Type B pancreatic cell (in vitro differentiated cells): ENCODE results near the gene PIGQ. TPM values are rescaled to one million over a fixed set of nuclear protein-coding genes. Genes with fewer than 3 reads are reported as not detected.

Experiments
- DNase-seq: peaks from one replicate; pipeline ENCODE4 v3.0.0; 2021; ENCODE audit warnings: mixed read lengths; ENCODE audit not compliant: unreplicated experiment; ENCODE audit errors: extremely low spot score
- H3K27ac Mint-ChIP-seq: 2 replicates; pipeline ENCODE4 v1.8.0; 2021; ENCODE audit warnings: mild to moderate bottlenecking, mixed read lengths
- H3K27me3 Mint-ChIP-seq: 2 replicates; pipeline ENCODE4 v1.8.0; 2021; ENCODE audit warnings: mixed read lengths
- H3K36me3 Mint-ChIP-seq: 2 replicates; pipeline ENCODE4 v1.8.0; 2021; ENCODE audit warnings: mixed read lengths
- H3K4me1 Mint-ChIP-seq: one replicate; pipeline ENCODE4 v1.8.0; 2021; ENCODE audit warnings: mixed read lengths; ENCODE audit not compliant: unreplicated experiment
- H3K4me3 Mint-ChIP-seq: 2 replicates; pipeline ENCODE4 v1.8.0; 2021; ENCODE audit warnings: mild to moderate bottlenecking, mixed read lengths
- H3K9me3 Mint-ChIP-seq: 2 replicates; pipeline ENCODE4 v1.8.0; 2021; ENCODE audit warnings: mixed read lengths
- CTCF ChIP-seq: fragments of 200-600 bp; sonication (generic); conservative IDR thresholded peaks from 2 replicates; pipeline ENCODE4 v1.5.0; 2021; ENCODE audit warnings: antibody characterized with exemption, mild to moderate bottlenecking
- total RNA-seq: library from RNA; stranded (reverse); gene quantifications from 2 replicates; pipeline ENCODE4 v1.2.1, GENCODE V29; 2021; ENCODE audit warnings: low replicate concordance

PIGQ gene
- total RNA-seq, 1 donor from 2014 or later: 83.5 TPM

- H3K4me3 Mint-ChIP-seq: no peak overlapping the region
- no peaks in the 10 kb centered on the region for H3K36me3 Mint-ChIP-seq
- no peaks in the 10 kb centered on the region for H3K9me3 Mint-ChIP-seq
- no peak for TF ChIP-seq CTCF
- no peaks in the 10 kb centered on the region for H3K4me1 Mint-ChIP-seq
- H3K27ac Mint-ChIP-seq: no peak overlapping the region
- no peak for DNase-seq
- H3K27me3 Mint-ChIP-seq: no peaks in the 10 kb centered on the region
Observed at GRCh38 chr16:548586-548985, 21.2 kb upstream of the PIGQ start.

- no peaks in the 10 kb centered on the region for H3K9me3 Mint-ChIP-seq
- no peak overlapping the region for H3K27ac Mint-ChIP-seq
- no peaks in the 10 kb centered on the region for H3K36me3 Mint-ChIP-seq
- H3K27me3 Mint-ChIP-seq: no peaks in the 10 kb centered on the region
- peaks cover 3% of the 10 kb centered on the region for H3K4me1 Mint-ChIP-seq
- H3K4me3 Mint-ChIP-seq: no peak overlapping the region
- DNase-seq: no peak
- TF ChIP-seq CTCF: no peak
Observed at GRCh38 chr16:549544-550263, 20.1 kb upstream of the PIGQ start.

GRCh38 chr16:551210-551609 lies 18.6 kb upstream of the PIGQ start:
- H3K36me3 Mint-ChIP-seq: no peaks in the 10 kb centered on the region
- H3K9me3 Mint-ChIP-seq: no peaks in the 10 kb centered on the region
- DNase-seq: no peak
- H3K27me3 Mint-ChIP-seq: no peaks in the 10 kb centered on the region
- no peak for TF ChIP-seq CTCF
- H3K4me3 Mint-ChIP-seq: no peak overlapping the region
- H3K27ac Mint-ChIP-seq: no peak overlapping the region
- peaks cover 3% of the 10 kb centered on the region for H3K4me1 Mint-ChIP-seq

GRCh38 chr16:552171-552570 lies 17.6 kb upstream of the PIGQ start:
- Mint-ChIP-seq H3K4me1 (peaks cover 3% of the 10 kb centered on the region), H3K4me3 (no peak overlapping the region), H3K27ac (no peak overlapping the region), H3K36me3 (no peaks in the 10 kb centered on the region), H3K9me3 (no peaks in the 10 kb centered on the region), H3K27me3 (no peaks in the 10 kb centered on the region)
- no peak for DNase-seq
- TF ChIP-seq CTCF: no peak

- no peak for TF ChIP-seq CTCF
- no peaks in the 10 kb centered on the region for H3K9me3 Mint-ChIP-seq
- H3K36me3 Mint-ChIP-seq: no peaks in the 10 kb centered on the region
- H3K27ac Mint-ChIP-seq: no peak overlapping the region
- no peak overlapping the region for H3K4me3 Mint-ChIP-seq
- no peak for DNase-seq
- H3K4me1 Mint-ChIP-seq: peaks cover 3% of the 10 kb centered on the region
- peaks cover 5% of the 10 kb centered on the region for H3K27me3 Mint-ChIP-seq
Observed at GRCh38 chr16:553601-554296, 16.0 kb upstream of the PIGQ start.
